ENCODE data around the gene TEX14. TPM values are rescaled to one million over a fixed set of nuclear protein-coding genes. Genes with fewer than 3 reads are reported as not detected.
"Not testable (repeated sequence)": the region's sequence is repeated elsewhere in the genome, so short reads cannot be mapped to it uniquely, and the experiment has no call there.

The TEX14 gene
- total RNA-seq, 1 donor from 2014 or later: 0.05 TPM

DNA sequence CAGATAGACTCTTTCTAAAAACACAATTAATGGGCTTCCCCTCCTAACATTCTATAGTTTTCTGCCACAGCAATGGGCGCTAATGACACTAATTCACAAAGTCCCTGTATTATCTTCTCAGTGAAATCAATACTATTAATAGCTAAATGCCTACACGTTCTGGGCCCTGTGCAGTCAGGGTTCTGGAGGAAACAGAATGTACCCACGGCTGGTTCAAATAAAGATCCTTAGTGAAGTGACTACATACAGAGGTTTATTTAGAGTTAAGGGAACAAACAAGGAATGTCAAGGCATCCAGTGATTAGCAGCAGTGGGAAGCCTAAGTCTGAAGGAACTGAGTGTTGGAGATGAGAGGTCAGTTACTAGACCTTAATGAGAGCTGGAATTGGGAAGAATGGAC, 133.9 kb downstream of the TEX14 start:
- no peak overlapping the region for H3K4me3 Mint-ChIP-seq (ENCODE audit: unreplicated experiment)
- H3K27me3 Mint-ChIP-seq (ENCODE audit: low read depth): no peaks in the 10 kb centered on the region
- H3K9me3 Mint-ChIP-seq (ENCODE audit: low read depth): no peaks in the 10 kb centered on the region
- peaks cover 3% of the 10 kb centered on the region for H3K4me1 Mint-ChIP-seq (ENCODE audit: low read depth)
- no peak for TF ChIP-seq CTCF (IDR thresholded peaks at IDR 0.05)
- DNase-seq (ENCODE audit: low spot score): no peak
- H3K36me3 Mint-ChIP-seq (ENCODE audit: low read depth): peaks cover 2% of the 10 kb centered on the region
- no peak overlapping the region for H3K27ac Mint-ChIP-seq (ENCODE audit: unreplicated experiment)

DNA sequence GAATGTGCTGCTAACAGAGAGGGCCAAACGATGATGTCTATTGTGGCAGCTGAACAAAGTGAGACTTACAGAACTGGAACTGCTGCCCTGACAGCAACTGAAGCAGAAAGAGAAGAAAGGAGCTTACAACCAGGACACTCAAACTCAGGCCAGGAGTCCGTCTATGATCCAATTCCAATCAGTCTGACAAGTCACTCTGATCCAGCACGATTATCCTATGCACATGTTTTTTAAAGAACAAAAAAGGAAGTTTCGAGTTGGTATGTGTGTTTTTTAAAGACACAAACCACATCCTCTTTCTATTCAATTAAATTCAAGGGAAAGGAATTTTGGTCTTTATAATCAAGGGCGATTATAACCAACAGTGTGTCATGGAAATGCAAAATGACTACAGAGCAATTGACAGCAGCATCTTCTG, 135.0 kb downstream of the TEX14 start:
- Mint-ChIP-seq H3K27ac (ENCODE audit: unreplicated experiment) (no peak overlapping the region), H3K4me1 (ENCODE audit: low read depth) (peaks cover 3% of the 10 kb centered on the region), H3K4me3 (ENCODE audit: unreplicated experiment) (no peak overlapping the region), H3K27me3 (ENCODE audit: low read depth) (no peaks in the 10 kb centered on the region), H3K9me3 (ENCODE audit: low read depth) (no peaks in the 10 kb centered on the region), H3K36me3 (ENCODE audit: low read depth) (peaks cover 4% of the 10 kb centered on the region)
- TF ChIP-seq CTCF (IDR thresholded peaks at IDR 0.05): no peak
- no peak for DNase-seq (ENCODE audit: low spot score)

DNA sequence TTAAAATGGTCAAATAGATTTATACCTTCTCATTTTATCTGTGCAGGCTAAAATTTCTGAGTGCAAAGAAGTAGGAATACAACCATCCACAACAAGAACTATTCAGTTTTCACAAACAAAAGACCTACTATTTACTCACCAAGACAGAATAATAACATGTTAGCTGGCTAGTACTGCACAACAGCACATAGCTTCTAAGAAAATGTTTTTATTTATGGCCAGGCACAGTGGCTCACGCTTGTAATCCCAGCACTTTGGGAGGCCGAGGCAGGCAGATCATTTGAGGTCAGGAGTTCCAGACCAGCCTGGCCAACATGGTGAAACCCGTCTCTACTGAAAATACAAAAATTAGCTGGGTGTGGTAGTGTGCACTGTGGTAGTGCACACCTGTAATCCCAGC, 136.7 kb downstream of the TEX14 start:
- not testable (repeated sequence) for H3K9me3 Mint-ChIP-seq (ENCODE audit: low read depth); H3K4me3 Mint-ChIP-seq (ENCODE audit: unreplicated experiment); H3K36me3 Mint-ChIP-seq (ENCODE audit: low read depth); H3K4me1 Mint-ChIP-seq (ENCODE audit: low read depth); H3K27me3 Mint-ChIP-seq (ENCODE audit: low read depth); H3K27ac Mint-ChIP-seq (ENCODE audit: unreplicated experiment); DNase-seq (ENCODE audit: low spot score)

DNA sequence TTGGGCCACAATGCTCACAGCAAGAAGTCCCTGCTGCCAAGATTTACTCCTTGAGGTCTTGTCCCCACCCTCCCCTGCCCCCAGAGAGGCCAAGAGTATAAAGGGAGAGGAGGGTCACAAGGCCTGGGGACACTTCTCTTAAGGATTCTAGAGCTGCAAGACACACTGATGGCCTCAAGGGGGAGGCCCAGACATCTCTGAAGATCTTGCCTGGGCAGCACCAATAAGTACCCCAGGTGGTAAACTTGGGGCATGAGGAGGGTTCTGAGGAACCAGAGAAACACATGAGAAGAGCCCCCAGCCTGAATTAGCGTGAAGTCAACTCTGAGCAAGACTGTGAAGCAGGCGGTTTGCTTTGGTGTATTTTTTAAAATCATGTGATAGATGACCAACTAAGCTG, 150.6 kb downstream of the TEX14 start:
- Mint-ChIP-seq H3K27me3 (ENCODE audit: low read depth) (peaks cover 5% of the 10 kb centered on the region), H3K4me3 (ENCODE audit: unreplicated experiment) (no peak overlapping the region), H3K36me3 (ENCODE audit: low read depth) (peaks cover 2% of the 10 kb centered on the region), H3K27ac (ENCODE audit: unreplicated experiment) (no peak overlapping the region), H3K9me3 (ENCODE audit: low read depth) (no peaks in the 10 kb centered on the region), H3K4me1 (ENCODE audit: low read depth) (peaks cover 9% of the 10 kb centered on the region)
- peak; percentile 51 for TF ChIP-seq CTCF (IDR thresholded peaks at IDR 0.05)
- no peak for DNase-seq (ENCODE audit: low spot score)

DNA sequence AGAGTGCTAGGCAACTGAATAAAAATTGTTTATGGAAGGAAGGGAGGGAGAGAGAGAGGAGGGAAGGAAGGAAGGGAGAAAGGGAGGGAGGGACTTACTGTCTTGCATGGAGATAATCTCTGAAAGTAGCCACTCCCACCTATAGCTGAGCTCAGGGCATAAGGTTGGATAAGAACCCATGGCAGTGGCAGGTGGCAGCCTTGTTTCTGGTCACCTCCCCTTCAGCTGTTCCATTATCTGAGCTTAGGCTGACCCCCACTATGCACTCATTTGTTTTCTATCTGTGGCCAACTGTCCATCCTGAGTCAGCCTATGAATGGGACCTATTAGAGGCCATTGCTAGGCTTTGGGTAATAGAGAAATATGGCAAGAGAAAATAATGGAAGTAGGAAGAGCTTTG, 152.1 kb downstream of the TEX14 start:
- Mint-ChIP-seq H3K36me3 (ENCODE audit: low read depth) (no peaks in the 10 kb centered on the region), H3K27me3 (ENCODE audit: low read depth) (peaks cover 5% of the 10 kb centered on the region), H3K9me3 (ENCODE audit: low read depth) (no peaks in the 10 kb centered on the region), H3K4me3 (ENCODE audit: unreplicated experiment) (no peak overlapping the region), H3K4me1 (ENCODE audit: low read depth) (peaks cover 17% of the 10 kb centered on the region), H3K27ac (ENCODE audit: unreplicated experiment) (no peak overlapping the region)
- no peak for DNase-seq (ENCODE audit: low spot score)
- no peak for TF ChIP-seq CTCF (IDR thresholded peaks at IDR 0.05)

DNA sequence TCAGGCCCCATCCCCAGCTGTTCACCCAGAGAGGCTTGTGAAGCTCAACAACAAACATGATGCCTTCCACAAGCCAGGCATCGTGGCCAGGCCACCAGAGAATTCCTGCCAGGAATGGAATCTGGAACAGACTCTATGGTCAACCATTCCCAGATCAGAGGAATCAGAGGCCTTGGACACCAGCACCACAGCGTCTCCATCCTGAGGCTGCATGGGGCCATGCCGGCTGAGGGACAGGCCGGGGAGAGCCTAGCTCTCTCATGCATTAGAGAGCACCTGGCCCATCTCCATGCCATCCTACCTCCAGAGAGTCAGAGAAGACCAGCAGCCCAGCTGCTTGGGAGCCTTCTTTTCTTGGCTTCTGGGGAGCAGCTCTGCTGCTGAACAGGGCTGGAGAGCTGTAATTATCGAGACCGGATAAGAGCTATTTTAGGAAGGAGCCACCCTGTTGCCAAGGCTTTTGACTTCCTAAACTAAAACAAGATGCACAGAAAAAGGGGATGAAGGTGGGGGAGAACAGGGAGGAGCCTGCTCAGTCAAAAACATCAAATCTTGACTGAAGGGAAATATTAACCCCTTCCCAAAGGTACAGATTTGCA, 152.9 kb downstream of the TEX14 start:
- Mint-ChIP-seq H3K9me3 (ENCODE audit: low read depth) (no peaks in the 10 kb centered on the region), H3K36me3 (ENCODE audit: low read depth) (no peaks in the 10 kb centered on the region), H3K4me3 (ENCODE audit: unreplicated experiment) (no peak overlapping the region), H3K4me1 (ENCODE audit: low read depth) (peaks cover 17% of the 10 kb centered on the region), H3K27ac (ENCODE audit: unreplicated experiment) (no peak overlapping the region), H3K27me3 (ENCODE audit: low read depth) (peaks cover 5% of the 10 kb centered on the region)
- TF ChIP-seq CTCF (IDR thresholded peaks at IDR 0.05): no peak
- no peak for DNase-seq (ENCODE audit: low spot score)
